ENCODE results near the gene CBX8.

The CBX8 gene

DNA sequence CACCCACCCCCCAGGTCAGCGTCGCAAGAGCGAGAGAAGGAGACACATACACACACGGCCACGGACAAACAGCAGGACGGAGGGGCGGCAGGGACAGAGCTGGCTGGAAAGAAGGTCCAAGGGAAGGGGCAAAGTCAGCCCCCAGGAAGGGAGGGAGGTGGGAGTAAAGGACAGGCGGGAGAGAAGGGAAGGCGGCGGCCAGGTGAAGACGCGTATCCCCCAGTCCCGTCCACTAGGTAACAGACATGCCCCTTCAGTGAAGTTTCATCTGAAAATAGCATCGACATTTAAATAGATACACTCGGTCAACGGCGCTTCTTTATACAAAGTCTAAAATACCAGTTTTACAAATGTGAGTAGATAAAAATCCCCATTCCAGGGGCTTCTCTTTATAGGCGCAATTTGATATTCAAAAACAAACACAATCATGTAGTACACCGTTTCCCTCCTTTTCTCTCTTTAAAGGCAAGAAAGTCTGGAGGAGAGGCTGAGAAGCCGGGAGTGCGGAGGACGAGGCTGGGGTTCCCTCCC lies 4.5 kb downstream of the CBX8 start:
- H3K4me3 ChIP-seq (ENCODE audit: low read length in 2 of 2): no peak overlapping the region
- H3K4me1 ChIP-seq (ENCODE audit: control insufficient read depth in 2 of 2, insufficient read depth in 2 of 2, low read length in 2 of 2): peaks cover 17 to 18% of the 10 kb centered on the region in 2 donors
- H3K27me3 ChIP-seq (ENCODE audit: control insufficient read depth in 2 of 2, insufficient read depth in 2 of 2, low read length in 2 of 2): peaks cover 37 to 59% of the 10 kb centered on the region in 2 donors

DNA sequence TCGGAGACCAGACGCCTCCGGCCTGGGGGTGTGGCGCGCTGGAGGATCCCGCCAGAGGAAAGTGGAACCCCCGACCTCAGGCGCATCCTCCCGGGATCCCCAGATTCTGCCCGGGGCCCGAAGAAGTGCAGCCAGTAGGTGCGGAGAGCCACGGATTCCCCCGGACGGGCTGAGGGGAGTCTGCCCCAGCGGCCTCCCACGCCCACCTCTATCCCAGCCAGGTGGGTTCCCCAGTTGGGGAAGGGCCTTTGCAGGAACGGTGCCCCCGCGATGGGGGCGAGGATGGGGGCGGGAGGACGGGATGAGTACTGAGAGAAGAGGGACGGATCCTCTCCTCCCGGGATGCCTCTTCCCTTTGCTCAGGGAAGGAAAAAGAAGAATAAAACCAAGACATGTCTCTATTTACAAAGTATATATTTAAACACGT lies 5.1 kb downstream of the CBX8 start:
- H3K27ac ChIP-seq (ENCODE audit: low read depth in 2 of 2, low read length in 2 of 2): no peak overlapping the region
- peaks cover 42 to 66% of the 10 kb centered on the region in 2 donors for H3K27me3 ChIP-seq (ENCODE audit: control insufficient read depth in 2 of 2, insufficient read depth in 2 of 2, low read length in 2 of 2)
- H3K9me3 ChIP-seq (ENCODE audit: control insufficient read depth in 2 of 2, low read length in 2 of 2): no peaks in the 10 kb centered on the region
- no peak overlapping the region for H3K4me3 ChIP-seq (ENCODE audit: low read length in 2 of 2)
- H3K4me1 ChIP-seq (ENCODE audit: control insufficient read depth in 2 of 2, insufficient read depth in 2 of 2, low read length in 2 of 2): peaks cover 17 to 18% of the 10 kb centered on the region in 2 donors
- H3K9ac ChIP-seq (ENCODE audit: low read depth in 1 of 2, low read length in 2 of 2): no peak overlapping the region
- no peaks in the 10 kb centered on the region for H3K36me3 ChIP-seq (ENCODE audit: control insufficient read depth in 2 of 2, insufficient read depth in 2 of 2, low read length in 2 of 2)

More for the DNA sequence above, 4.5 kb downstream of the CBX8 start:
- no peaks in the 10 kb centered on the region for H3K36me3 ChIP-seq (ENCODE audit: control insufficient read depth in 2 of 2, insufficient read depth in 2 of 2, low read length in 2 of 2)
- no peak overlapping the region for H3K27ac ChIP-seq (ENCODE audit: low read depth in 2 of 2, low read length in 2 of 2)
- H3K9ac ChIP-seq (ENCODE audit: low read depth in 1 of 2, low read length in 2 of 2): no peak overlapping the region
- no peaks in the 10 kb centered on the region for H3K9me3 ChIP-seq (ENCODE audit: control insufficient read depth in 2 of 2, low read length in 2 of 2)

DNA sequence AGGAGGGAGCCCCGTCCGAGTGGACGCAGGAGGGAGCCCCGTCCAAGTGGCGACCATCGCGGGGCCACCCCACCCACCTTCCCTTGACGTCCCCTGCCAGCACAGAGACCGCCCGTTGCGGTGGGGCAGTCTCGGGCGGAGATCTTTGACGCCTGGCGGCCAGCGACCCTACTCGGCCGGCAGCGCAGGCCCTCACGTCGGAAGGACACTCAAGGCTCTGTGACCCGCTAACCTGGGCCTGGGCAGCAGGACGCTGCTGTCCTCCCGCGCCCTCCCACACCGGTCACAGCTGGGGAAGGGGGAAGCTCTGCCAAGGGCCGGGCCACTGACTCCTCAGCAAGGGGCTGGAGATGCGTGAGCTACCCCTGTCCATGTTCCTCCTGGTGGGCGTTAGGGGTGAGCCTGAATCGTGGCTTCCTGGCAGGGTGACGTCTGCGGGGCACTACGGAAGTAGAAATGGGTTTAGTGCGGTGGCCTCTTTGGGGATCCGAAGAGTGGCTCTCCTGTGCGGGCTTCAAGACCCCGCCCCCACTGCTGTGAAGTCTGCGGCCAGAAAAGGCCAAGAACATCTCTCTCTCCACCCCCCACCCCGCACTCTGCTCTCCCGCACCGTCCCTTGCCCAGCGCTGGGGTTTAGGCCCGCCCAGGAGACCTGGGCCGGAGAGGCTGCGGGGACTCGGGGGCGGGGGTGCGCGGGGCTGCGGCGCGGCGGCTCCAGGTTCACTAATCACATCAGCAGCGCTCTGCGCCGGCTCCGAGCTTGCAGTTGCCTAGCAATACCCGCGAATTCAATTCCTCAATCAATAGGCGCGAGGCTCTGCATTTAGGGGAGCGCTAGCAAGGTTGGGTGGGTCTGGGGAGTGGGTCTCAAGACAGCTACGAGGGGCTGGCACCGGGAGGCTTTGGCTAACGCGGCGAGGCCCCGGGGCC lies 5.8 kb downstream of the CBX8 start:
- peaks cover 45 to 67% of the 10 kb centered on the region in 2 donors for H3K27me3 ChIP-seq (ENCODE audit: control insufficient read depth in 2 of 2, insufficient read depth in 2 of 2, low read length in 2 of 2)

DNA sequence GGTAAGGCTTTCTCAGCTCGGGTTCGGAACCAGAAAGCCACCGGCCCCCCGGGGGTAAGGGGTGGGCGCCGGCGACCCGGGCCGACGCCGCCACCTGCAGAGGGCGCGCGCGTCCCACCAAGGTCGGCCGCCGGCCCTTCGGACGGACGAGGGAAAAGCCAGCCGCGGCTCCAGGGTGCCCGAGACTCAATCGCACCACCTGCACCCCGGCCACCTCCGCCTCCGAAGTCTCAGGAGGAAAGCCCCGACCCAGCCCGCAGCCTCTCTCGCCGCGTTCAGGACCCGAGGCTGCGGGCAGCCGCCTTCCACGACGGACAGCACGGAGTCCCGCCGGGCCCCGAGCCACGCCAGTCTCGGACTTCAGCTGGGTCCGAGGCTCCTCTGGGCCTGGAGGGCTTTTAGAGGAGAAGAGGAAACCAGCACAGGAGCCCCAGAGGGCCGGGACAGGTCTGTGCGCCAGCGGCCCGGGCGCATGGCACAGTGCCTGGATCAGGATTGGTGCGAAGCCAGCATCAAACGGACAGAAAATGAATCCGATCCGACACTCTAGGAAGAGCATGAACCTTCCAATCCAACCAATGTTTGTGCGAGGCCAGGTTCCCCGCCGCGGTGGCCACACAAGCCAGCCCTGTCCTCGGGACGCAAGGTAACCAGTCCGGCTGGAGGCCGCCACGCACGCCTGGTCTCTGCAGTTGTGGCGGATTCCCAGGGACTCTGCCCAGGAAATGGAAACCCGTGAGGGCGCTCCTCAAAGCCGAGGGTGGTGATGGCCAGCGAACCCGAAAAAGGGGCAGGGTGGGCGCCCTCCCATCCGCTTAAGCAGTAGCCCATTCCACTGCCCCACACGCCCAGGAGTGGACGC lies 6.7 kb downstream of the CBX8 start:
- H3K4me1 ChIP-seq (ENCODE audit: control insufficient read depth in 2 of 2, insufficient read depth in 2 of 2, low read length in 2 of 2): peaks cover 10 to 11% of the 10 kb centered on the region in 2 donors
- no peaks in the 10 kb centered on the region for H3K36me3 ChIP-seq (ENCODE audit: control insufficient read depth in 2 of 2, insufficient read depth in 2 of 2, low read length in 2 of 2)
- no peak overlapping the region for H3K9ac ChIP-seq (ENCODE audit: low read depth in 1 of 2, low read length in 2 of 2)
- no peaks in the 10 kb centered on the region for H3K9me3 ChIP-seq (ENCODE audit: control insufficient read depth in 2 of 2, low read length in 2 of 2)
- peaks cover 48 to 67% of the 10 kb centered on the region in 2 donors for H3K27me3 ChIP-seq (ENCODE audit: control insufficient read depth in 2 of 2, insufficient read depth in 2 of 2, low read length in 2 of 2)
- no peak overlapping the region for H3K27ac ChIP-seq (ENCODE audit: low read depth in 2 of 2, low read length in 2 of 2)
- no peak overlapping the region for H3K4me3 ChIP-seq (ENCODE audit: low read length in 2 of 2)

More for the DNA sequence above, 5.8 kb downstream of the CBX8 start:
- no peak overlapping the region for H3K27ac ChIP-seq (ENCODE audit: low read depth in 2 of 2, low read length in 2 of 2)
- H3K4me3 ChIP-seq (ENCODE audit: low read length in 2 of 2): no peak overlapping the region
- no peaks in the 10 kb centered on the region for H3K36me3 ChIP-seq (ENCODE audit: control insufficient read depth in 2 of 2, insufficient read depth in 2 of 2, low read length in 2 of 2)
- no peaks in the 10 kb centered on the region for H3K9me3 ChIP-seq (ENCODE audit: control insufficient read depth in 2 of 2, low read length in 2 of 2)
- H3K4me1 ChIP-seq (ENCODE audit: control insufficient read depth in 2 of 2, insufficient read depth in 2 of 2, low read length in 2 of 2): peaks cover 12 to 14% of the 10 kb centered on the region in 2 donors
- no peak overlapping the region for H3K9ac ChIP-seq (ENCODE audit: low read depth in 1 of 2, low read length in 2 of 2)

DNA sequence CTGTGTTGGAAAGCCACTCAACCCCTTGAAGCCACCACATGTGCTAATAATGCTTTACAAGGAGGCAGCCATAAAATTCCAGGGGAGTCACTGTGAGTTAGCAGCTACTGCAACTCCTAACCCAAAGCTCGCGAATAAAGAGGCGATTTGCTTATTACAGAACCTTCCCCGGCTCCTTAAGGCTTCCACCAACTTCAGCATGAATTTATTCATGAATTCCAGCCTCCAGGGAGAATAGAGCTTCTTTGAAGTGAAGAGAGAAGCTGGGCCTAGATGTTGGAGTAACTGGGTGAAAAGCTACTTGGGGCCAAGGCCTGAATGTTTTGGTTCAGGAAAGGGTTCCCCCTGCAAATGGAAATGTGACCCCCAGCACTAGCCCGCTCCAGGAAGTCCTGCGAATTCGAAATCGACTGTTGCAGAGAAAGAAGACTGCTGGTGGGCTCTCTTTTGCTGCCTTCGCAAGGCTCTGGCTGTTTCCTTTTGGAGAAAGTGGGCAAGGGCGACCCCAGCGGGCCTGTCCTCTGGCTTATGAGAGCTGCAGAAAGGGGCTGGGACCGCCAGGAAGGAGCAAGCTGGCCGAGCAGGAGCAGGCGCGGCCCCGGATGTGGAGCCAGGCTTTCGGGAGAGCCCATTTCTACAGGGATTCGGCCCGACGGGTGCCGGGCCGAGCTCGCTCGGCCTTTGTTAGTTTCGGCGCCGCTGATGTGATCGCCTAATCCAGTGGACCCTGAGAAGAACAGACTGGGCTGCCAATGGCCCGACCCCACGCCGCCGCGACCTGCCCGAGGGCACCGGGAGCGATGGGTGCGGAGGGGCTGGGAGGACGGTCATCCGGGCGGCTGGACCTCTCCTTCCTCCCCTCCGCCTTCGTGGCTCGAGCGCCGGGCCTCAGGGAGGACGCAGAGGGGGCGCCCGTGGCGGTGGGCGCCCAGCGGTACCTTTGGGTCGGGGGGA lies 7.6 kb downstream of the CBX8 start:
- no peak overlapping the region for H3K9ac ChIP-seq (ENCODE audit: low read depth in 1 of 2, low read length in 2 of 2)
- no peak overlapping the region for H3K27ac ChIP-seq (ENCODE audit: low read depth in 2 of 2, low read length in 2 of 2)
- H3K36me3 ChIP-seq (ENCODE audit: control insufficient read depth in 2 of 2, insufficient read depth in 2 of 2, low read length in 2 of 2): no peaks in the 10 kb centered on the region
- H3K4me1 ChIP-seq (ENCODE audit: control insufficient read depth in 2 of 2, insufficient read depth in 2 of 2, low read length in 2 of 2): peaks cover 10 to 11% of the 10 kb centered on the region in 2 donors
- H3K9me3 ChIP-seq (ENCODE audit: control insufficient read depth in 2 of 2, low read length in 2 of 2): no peaks in the 10 kb centered on the region
- peaks cover 48 to 67% of the 10 kb centered on the region in 2 donors for H3K27me3 ChIP-seq (ENCODE audit: control insufficient read depth in 2 of 2, insufficient read depth in 2 of 2, low read length in 2 of 2)
- no peak overlapping the region for H3K4me3 ChIP-seq (ENCODE audit: low read length in 2 of 2)

DNA sequence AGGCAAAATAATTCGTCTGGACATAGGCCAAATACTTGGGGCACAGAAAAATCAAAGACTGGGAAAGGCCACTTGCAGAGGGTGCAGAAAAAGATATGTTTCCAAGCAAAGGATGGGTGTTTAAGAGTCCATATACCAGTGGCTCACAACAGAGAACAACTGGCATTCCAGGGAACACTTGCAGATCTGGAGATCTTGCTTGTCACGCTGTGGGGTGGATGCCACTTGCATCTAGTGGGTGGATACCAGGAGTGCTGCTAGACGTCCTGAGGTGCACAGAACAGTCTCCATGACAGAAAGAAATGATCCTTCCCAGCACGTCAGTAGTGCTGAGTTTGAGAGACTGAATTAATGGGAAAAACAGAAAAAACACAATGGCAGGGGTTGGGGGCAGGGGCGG lies 8.4 kb downstream of the CBX8 start:
- Histone ChIP-seq H3K4me3 (ENCODE audit: low read length in 2 of 2) (no peak overlapping the region), H3K9me3 (ENCODE audit: control insufficient read depth in 2 of 2, low read length in 2 of 2) (no peaks in the 10 kb centered on the region), H3K27ac (ENCODE audit: low read depth in 2 of 2, low read length in 2 of 2) (no peak overlapping the region), H3K9ac (ENCODE audit: low read depth in 1 of 2, low read length in 2 of 2) (no peak overlapping the region), H3K27me3 (ENCODE audit: control insufficient read depth in 2 of 2, insufficient read depth in 2 of 2, low read length in 2 of 2) (peaks cover 45 to 62% of the 10 kb centered on the region in 2 donors), H3K4me1 (ENCODE audit: control insufficient read depth in 2 of 2, insufficient read depth in 2 of 2, low read length in 2 of 2) (peaks cover 7 to 10% of the 10 kb centered on the region in 2 donors), H3K36me3 (ENCODE audit: control insufficient read depth in 2 of 2, insufficient read depth in 2 of 2, low read length in 2 of 2) (no peaks in the 10 kb centered on the region)

DNA sequence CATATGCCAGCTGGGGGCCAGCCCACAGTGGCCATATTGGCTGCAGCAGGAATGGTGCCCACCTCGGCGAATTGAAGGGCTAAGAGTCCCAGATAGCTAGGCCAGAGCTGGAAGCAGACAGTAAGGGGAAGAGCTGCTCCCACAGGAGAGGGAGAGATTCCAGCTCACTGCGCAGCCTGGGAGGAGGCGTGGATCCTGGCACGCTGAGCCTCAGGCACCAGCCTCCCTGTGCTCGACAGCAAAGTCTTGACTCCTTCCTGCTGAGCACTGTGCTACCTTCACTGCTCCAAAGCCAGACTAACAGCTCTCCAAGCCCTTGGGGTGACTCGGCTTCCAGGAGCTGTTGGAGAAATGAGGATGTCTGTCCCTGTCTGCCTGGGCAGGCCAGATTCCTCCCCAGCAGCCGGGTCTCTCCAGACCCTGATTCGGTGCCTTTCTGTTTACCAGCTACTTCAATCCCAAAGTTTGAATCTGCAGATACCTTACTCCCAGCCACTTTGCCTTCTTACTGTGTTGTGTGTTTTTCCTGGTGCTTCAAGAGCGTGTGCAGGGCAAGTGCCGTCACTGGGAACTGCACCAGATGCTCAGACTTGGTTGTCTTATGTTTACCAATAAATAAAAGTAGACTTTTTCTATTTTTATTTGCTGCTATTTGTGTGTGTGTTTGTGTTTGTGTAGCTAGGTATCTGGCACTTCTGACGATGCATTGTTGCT lies 9.8 kb downstream of the CBX8 start:
- no peak overlapping the region for H3K27ac ChIP-seq (ENCODE audit: low read depth in 2 of 2, low read length in 2 of 2)
- H3K9me3 ChIP-seq (ENCODE audit: control insufficient read depth in 2 of 2, low read length in 2 of 2): no peaks in the 10 kb centered on the region
- peaks cover 4 to 5% of the 10 kb centered on the region in 2 donors for H3K4me1 ChIP-seq (ENCODE audit: control insufficient read depth in 2 of 2, insufficient read depth in 2 of 2, low read length in 2 of 2)
- no peak overlapping the region for H3K9ac ChIP-seq (ENCODE audit: low read depth in 1 of 2, low read length in 2 of 2)
- peaks cover 49 to 58% of the 10 kb centered on the region in 2 donors for H3K27me3 ChIP-seq (ENCODE audit: control insufficient read depth in 2 of 2, insufficient read depth in 2 of 2, low read length in 2 of 2)
- no peak overlapping the region for H3K4me3 ChIP-seq (ENCODE audit: low read length in 2 of 2)
- H3K36me3 ChIP-seq (ENCODE audit: control insufficient read depth in 2 of 2, insufficient read depth in 2 of 2, low read length in 2 of 2): no peaks in the 10 kb centered on the region

DNA sequence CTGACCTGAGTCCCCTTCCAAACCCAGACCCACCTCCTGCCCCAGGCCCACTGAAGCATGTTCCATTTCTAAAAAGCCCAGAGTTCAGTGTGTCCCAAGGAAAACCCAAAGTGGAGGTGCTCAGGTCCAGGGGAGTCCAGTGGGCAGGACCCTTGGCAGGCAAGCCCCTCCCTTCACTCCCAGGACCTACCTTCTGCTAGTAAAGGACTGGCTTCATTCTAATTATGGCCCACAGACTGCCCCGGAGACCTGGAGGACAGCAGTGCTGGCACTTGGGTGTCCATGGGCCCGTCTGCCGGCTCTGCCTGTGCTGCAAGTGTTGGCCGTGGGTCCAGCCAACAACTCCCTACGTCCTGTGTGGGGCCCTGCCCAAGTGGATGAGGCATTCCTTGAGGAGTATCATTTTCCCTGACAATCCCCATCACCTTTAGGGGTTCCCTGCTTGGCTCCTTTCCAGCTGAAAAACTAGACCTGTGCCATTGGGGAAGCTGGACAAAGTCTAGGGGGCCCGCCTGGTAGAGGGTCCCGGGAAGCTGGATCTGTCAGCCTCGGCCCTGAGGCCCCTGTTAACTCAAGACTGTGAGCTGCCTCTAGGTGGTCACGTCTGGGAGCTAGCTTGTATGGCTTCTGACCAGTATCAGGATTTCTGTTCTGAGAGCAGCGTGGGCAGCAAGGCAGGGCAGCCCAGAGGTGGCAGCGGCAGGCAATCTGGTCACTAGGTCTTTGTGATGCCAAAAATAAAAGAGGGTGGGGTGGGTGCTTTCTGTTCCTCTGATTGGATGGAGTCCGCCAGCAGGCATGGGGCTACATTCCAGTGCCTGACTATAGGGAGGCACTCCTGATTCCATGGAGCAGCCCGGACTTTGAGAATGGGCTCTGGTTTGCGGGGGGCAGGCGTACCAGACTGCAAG lies 10.7 kb downstream of the CBX8 start:
- Histone ChIP-seq H3K27ac (ENCODE audit: low read depth in 2 of 2, low read length in 2 of 2) (no peak overlapping the region), H3K4me3 (ENCODE audit: low read length in 2 of 2) (no peak overlapping the region), H3K9me3 (ENCODE audit: control insufficient read depth in 2 of 2, low read length in 2 of 2) (no peaks in the 10 kb centered on the region), H3K27me3 (ENCODE audit: control insufficient read depth in 2 of 2, insufficient read depth in 2 of 2, low read length in 2 of 2) (peaks cover 42 to 57% of the 10 kb centered on the region in 2 donors), H3K36me3 (ENCODE audit: control insufficient read depth in 2 of 2, insufficient read depth in 2 of 2, low read length in 2 of 2) (no peaks in the 10 kb centered on the region), H3K9ac (ENCODE audit: low read depth in 1 of 2, low read length in 2 of 2) (no peak overlapping the region), H3K4me1 (ENCODE audit: control insufficient read depth in 2 of 2, insufficient read depth in 2 of 2, low read length in 2 of 2) (peaks cover 4 to 5% of the 10 kb centered on the region in 2 donors)

Data from mucosa of rectum (tissue), 2 donors.